ENCODE data around the gene UBE2G2. TPM values are rescaled to one million over a fixed set of nuclear protein-coding genes. Genes with fewer than 3 reads are reported as not detected.

UBE2G2 gene, protein sequence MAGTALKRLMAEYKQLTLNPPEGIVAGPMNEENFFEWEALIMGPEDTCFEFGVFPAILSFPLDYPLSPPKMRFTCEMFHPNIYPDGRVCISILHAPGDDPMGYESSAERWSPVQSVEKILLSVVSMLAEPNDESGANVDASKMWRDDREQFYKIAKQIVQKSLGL
- total RNA-seq (10 to 100 TPM; 35.1 to 83.5 TPM), polyA plus RNA-seq (10 to 100 TPM; 27.4 to 46.6 TPM)

DNA sequence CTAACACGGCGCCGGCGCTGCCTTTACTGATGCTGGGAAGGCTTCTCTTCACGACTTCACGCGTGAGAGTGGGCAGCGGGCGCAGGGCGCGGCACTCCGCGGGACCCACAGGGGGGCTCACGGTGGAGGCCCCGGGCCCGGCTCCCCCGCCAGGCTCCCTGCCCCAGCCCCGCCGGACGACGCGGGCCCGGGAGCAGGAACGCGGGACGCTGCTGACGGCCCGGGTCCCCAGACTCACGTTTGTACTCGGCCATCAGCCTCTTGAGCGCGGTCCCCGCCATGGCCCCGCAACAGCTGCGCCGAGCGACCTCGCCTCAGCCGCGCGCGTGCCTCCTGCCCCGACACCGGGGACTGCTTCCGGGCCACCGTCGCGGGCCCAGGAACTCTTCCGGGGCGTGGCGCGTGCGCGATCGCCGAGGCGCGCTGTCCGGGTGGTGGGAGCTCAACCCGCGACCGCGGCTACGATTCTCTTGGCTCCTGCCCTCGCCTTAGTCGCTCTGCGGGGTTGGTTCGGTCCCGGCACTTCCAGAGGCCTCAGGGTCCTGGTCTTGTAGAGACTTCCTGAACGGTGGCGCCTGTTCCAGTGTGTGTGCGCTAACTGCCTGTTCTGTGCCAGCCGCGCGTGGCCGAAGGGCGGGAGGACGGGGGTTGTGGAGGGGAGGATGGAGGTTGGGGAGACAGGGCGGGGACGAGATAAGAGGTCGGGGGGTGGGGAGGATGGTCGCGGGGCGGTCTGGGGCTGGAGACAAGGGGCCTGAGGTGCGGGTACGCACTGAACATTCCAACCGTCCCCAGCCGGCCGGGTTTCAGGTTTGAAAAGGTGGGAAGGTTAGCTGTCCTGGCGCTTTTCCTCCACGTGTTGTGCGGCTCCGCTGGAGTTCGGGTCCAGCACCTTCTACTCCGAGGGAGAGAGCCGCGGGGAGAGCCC lies at the start of gene UBE2G2:
UBE2G2 (minus strand) TSS at position 353 of the 928 bp plus-strand sequence; CDS start at position 281, 72 bp downstream.
- Histone ChIP-seq H3K27me3 (ENCODE audit: control insufficient read depth in 4 of 4, insufficient read depth in 4 of 4, low read length in 3 of 4) (no peaks in the 10 kb centered on the region), H3K4me1 (ENCODE audit: control insufficient read depth in 4 of 4, insufficient read depth in 4 of 4, low read length in 3 of 4) (peaks cover 7 to 38% (median 25%) of the 10 kb centered on the region in 4 donors), H3K36me3 (ENCODE audit: control insufficient read depth in 4 of 4, insufficient read depth in 3 of 4, low read depth in 1 of 4, low read length in 3 of 4) (peaks cover under 1 to 19% (median 5%) of the 10 kb centered on the region in 4 donors), H3K27ac (ENCODE audit: low read depth in 1 of 2, low read length in 2 of 2) (peak within 1 kb of the TSS; percentile 30 to 73), H3K9ac (ENCODE audit: low read depth in 1 of 2, low read length in 2 of 2) (peak within 1 kb of the TSS; percentile 65 to 73), H3K9me3 (ENCODE audit: control insufficient read depth in 4 of 4, low read length in 3 of 4) (no peaks in the 10 kb centered on the region), H3K4me3 (ENCODE audit: low read depth in 1 of 3, low read length in 3 of 3) (peak within 1 kb of the TSS; percentile 77 to 91 (median 85))
- DNase-seq (ENCODE audit: low spot score) = peak; percentile 89
- TF ChIP-seq EGR1 (IDR thresholded peaks at IDR 0.05; ENCODE audit: low read depth in 2 of 2) = no peak
- peak; percentile 76 to 95 for TF ChIP-seq GABPA (IDR thresholded peaks at IDR 0.05 in 1 of 2, conservative IDR thresholded peaks at IDR 0.05 in 1 of 2)
- no peak for TF ChIP-seq TAF1 (conservative IDR thresholded peaks at IDR 0.05)
- TF ChIP-seq HNF4G (IDR thresholded peaks at IDR 0.05) = no peak
- TF ChIP-seq, protein P1, sequence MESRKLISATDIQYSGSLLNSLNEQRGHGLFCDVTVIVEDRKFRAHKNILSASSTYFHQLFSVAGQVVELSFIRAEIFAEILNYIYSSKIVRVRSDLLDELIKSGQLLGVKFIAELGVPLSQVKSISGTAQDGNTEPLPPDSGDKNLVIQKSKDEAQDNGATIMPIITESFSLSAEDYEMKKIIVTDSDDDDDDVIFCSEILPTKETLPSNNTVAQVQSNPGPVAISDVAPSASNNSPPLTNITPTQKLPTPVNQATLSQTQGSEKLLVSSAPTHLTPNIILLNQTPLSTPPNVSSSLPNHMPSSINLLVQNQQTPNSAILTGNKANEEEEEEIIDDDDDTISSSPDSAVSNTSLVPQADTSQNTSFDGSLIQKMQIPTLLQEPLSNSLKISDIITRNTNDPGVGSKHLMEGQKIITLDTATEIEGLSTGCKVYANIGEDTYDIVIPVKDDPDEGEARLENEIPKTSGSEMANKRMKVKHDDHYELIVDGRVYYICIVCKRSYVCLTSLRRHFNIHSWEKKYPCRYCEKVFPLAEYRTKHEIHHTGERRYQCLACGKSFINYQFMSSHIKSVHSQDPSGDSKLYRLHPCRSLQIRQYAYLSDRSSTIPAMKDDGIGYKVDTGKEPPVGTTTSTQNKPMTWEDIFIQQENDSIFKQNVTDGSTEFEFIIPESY (IDR thresholded peaks at IDR 0.05) = no peak
- no peak for TF ChIP-seq FOXA2 (IDR thresholded peaks at IDR 0.05)
- TF ChIP-seq, protein P2, sequence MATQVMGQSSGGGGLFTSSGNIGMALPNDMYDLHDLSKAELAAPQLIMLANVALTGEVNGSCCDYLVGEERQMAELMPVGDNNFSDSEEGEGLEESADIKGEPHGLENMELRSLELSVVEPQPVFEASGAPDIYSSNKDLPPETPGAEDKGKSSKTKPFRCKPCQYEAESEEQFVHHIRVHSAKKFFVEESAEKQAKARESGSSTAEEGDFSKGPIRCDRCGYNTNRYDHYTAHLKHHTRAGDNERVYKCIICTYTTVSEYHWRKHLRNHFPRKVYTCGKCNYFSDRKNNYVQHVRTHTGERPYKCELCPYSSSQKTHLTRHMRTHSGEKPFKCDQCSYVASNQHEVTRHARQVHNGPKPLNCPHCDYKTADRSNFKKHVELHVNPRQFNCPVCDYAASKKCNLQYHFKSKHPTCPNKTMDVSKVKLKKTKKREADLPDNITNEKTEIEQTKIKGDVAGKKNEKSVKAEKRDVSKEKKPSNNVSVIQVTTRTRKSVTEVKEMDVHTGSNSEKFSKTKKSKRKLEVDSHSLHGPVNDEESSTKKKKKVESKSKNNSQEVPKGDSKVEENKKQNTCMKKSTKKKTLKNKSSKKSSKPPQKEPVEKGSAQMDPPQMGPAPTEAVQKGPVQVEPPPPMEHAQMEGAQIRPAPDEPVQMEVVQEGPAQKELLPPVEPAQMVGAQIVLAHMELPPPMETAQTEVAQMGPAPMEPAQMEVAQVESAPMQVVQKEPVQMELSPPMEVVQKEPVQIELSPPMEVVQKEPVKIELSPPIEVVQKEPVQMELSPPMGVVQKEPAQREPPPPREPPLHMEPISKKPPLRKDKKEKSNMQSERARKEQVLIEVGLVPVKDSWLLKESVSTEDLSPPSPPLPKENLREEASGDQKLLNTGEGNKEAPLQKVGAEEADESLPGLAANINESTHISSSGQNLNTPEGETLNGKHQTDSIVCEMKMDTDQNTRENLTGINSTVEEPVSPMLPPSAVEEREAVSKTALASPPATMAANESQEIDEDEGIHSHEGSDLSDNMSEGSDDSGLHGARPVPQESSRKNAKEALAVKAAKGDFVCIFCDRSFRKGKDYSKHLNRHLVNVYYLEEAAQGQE (IDR thresholded peaks at IDR 0.05) = no peak
- TF ChIP-seq, protein P3, sequence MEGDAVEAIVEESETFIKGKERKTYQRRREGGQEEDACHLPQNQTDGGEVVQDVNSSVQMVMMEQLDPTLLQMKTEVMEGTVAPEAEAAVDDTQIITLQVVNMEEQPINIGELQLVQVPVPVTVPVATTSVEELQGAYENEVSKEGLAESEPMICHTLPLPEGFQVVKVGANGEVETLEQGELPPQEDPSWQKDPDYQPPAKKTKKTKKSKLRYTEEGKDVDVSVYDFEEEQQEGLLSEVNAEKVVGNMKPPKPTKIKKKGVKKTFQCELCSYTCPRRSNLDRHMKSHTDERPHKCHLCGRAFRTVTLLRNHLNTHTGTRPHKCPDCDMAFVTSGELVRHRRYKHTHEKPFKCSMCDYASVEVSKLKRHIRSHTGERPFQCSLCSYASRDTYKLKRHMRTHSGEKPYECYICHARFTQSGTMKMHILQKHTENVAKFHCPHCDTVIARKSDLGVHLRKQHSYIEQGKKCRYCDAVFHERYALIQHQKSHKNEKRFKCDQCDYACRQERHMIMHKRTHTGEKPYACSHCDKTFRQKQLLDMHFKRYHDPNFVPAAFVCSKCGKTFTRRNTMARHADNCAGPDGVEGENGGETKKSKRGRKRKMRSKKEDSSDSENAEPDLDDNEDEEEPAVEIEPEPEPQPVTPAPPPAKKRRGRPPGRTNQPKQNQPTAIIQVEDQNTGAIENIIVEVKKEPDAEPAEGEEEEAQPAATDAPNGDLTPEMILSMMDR (IDR thresholded peaks at IDR 0.05; ENCODE audit: low read depth, low read length, missing input control) = no peak
- TF ChIP-seq RAD21 (IDR thresholded peaks at IDR 0.05) = peak in 1 of 2 donors; percentile 16
- WGBS = under 1% methylated on average over 97 of the region's 97 CpGs

DNA sequence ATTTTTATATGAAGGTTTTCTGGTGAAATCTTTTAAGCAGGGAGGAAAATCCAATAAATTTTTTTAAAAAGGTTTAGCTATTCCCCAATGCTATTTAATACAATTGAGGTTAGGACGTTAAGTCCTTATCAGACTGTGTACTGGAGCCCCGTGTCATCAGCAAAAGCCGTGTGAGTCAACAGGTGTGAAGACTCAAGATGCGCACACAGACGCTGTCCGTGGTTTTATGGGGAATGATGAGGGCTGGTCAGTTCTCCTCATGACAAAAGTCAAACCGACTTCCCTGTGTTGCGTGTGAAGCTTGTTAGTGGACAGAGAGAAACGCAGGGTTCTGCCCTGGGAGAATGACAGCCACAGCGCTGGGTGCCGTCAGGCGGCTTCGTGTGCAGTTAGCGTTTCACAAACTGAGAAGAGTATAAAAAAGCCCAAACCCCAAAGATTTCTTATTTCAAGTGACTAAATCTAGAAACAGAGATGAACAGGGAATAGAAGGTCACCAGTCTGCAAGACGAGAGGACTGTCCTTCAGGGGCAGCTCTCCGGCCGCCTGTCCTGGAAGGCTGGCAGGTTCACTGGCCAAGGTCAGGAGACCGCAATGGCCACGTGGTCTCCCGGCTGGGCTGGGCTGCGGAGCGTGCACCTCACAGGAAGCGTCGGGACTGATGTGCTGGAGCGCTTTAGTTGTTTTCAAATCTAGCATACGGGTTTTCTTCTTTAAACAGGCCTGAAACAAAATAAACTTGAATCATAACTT lies 49.5 kb upstream of the UBE2G2 start:
- no peaks in the 10 kb centered on the region for H3K27me3 ChIP-seq (ENCODE audit: control insufficient read depth in 4 of 4, insufficient read depth in 4 of 4, low read length in 3 of 4)
- H3K36me3 ChIP-seq (ENCODE audit: control insufficient read depth in 4 of 4, insufficient read depth in 3 of 4, low read depth in 1 of 4, low read length in 3 of 4) = peaks cover 20 to 47% (median 39%) of the 10 kb centered on the region in 4 donors
- H3K4me3 ChIP-seq (ENCODE audit: low read depth in 1 of 3, low read length in 3 of 3) = no peak overlapping the region
- no peak for DNase-seq (ENCODE audit: low spot score)
- H3K9me3 ChIP-seq (ENCODE audit: control insufficient read depth in 4 of 4, low read length in 3 of 4) = no peaks in the 10 kb centered on the region
- peaks cover under 1 to 11% (median 4%) of the 10 kb centered on the region in 4 donors for H3K4me1 ChIP-seq (ENCODE audit: control insufficient read depth in 4 of 4, insufficient read depth in 4 of 4, low read length in 3 of 4)
- WGBS = 78% methylated on average over 26 of the region's 26 CpGs
- H3K27ac ChIP-seq (ENCODE audit: low read depth in 1 of 2, low read length in 2 of 2) = no peak overlapping the region
- TF ChIP-seq SP1 (IDR thresholded peaks at IDR 0.05) (no peak), JUND (IDR thresholded peaks at IDR 0.05) (no peak), HNF4A (conservative IDR thresholded peaks at IDR 0.05) (peak in 1 of 2 donors; percentile 21), TAF1 (conservative IDR thresholded peaks at IDR 0.05) (no peak), FOXA1 (IDR thresholded peaks at IDR 0.05) (no peak)
- no peak overlapping the region for H3K9ac ChIP-seq (ENCODE audit: low read depth in 1 of 2, low read length in 2 of 2)
